ENCODE measurements around the gene KCNS1. TPM values are rescaled to one million over a fixed set of nuclear protein-coding genes. Genes with fewer than 3 reads are reported as not detected.

Gene KCNS1
- polyA plus RNA-seq, 1 donor (not counting 4 experiments of a cell fraction or from before 2014, with no cell fraction given), result 1.5 TPM

DNA sequence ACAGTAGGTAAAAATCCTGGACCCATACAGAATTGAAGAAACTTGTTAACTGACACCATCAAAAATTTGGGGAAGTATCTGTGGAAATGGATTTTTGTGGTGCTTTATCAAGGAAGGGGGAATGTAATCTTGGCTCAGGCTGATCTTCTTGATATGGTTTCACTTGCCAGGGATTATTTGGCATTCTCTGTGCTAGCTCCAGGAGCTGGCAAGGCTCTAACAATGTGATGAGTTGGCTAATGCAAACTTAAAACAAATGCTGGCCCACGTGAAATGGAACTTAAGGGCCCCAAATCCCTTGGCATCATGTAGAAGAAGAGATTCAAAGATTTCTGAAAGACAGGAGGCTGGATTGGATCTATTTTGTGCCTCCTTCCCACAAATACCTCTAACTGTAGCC lies 13.1 kb downstream of the KCNS1 start:
- no peaks in the 10 kb centered on the region for H4K20me1 ChIP-seq (ENCODE audit: control insufficient read depth, extremely low read depth, insufficient read depth, low read length)
- H3K4me1 ChIP-seq (ENCODE audit: control insufficient read depth, extremely low read depth, insufficient read depth, low read length), result peaks cover 15% of the 10 kb centered on the region
- H3K4me2 ChIP-seq (ENCODE audit: control insufficient read depth, extremely low read depth, insufficient read depth, low read depth, low read length), result peak overlapping the region; percentile 35
- H3K4me3 ChIP-seq (ENCODE audit: control insufficient read depth in 2 of 3, extremely low read depth in 1 of 3, insufficient read depth in 2 of 3, low read depth in 1 of 3, low read length in 3 of 3), result no peak overlapping the region
- peaks cover 0 to 1% of the 10 kb centered on the region in 2 experiments for H3K36me3 ChIP-seq (ENCODE audit: control insufficient read depth in 2 of 2, extremely low read depth in 1 of 2, insufficient read depth in 2 of 2, low read length in 2 of 2)
- no peak for TF ChIP-seq EZH2 (IDR thresholded peaks at IDR 0.05; ENCODE audit: low read length)
- TF ChIP-seq, protein P1, sequence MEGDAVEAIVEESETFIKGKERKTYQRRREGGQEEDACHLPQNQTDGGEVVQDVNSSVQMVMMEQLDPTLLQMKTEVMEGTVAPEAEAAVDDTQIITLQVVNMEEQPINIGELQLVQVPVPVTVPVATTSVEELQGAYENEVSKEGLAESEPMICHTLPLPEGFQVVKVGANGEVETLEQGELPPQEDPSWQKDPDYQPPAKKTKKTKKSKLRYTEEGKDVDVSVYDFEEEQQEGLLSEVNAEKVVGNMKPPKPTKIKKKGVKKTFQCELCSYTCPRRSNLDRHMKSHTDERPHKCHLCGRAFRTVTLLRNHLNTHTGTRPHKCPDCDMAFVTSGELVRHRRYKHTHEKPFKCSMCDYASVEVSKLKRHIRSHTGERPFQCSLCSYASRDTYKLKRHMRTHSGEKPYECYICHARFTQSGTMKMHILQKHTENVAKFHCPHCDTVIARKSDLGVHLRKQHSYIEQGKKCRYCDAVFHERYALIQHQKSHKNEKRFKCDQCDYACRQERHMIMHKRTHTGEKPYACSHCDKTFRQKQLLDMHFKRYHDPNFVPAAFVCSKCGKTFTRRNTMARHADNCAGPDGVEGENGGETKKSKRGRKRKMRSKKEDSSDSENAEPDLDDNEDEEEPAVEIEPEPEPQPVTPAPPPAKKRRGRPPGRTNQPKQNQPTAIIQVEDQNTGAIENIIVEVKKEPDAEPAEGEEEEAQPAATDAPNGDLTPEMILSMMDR (optimal IDR thresholded peaks at IDR 0.05 in 1 of 3, IDR thresholded peaks at IDR 0.05 in 1 of 3, conservative IDR thresholded peaks at IDR 0.05 in 1 of 3; ENCODE audit: extremely low read depth in 1 of 3, insufficient read depth in 2 of 3, low read length in 3 of 3), result no peak
- no peak for DNase-seq (ENCODE audit: low read depth, low spot score)
- H3K27ac ChIP-seq (ENCODE audit: control insufficient read depth, insufficient read depth, low read length), result peak overlapping the region; percentile 27
- H3K79me2 ChIP-seq (ENCODE audit: control insufficient read depth, insufficient read depth, low read length), result no peaks in the 10 kb centered on the region
- no peaks in the 10 kb centered on the region for H3K27me3 ChIP-seq (ENCODE audit: control insufficient read depth, extremely low read depth, insufficient read depth, low read length)
- no peaks in the 10 kb centered on the region for H3K9me3 ChIP-seq (ENCODE audit: control insufficient read depth, low read depth, low read length)
- no peak overlapping the region for H3K9ac ChIP-seq (ENCODE audit: control insufficient read depth, extremely low read depth, insufficient read depth, low read length)
- no peak overlapping the region for H2AFZ ChIP-seq (ENCODE audit: control insufficient read depth, low read length)
- H3K9me1 ChIP-seq (ENCODE audit: control insufficient read depth, extremely low read depth, insufficient read depth, low read length), result no peaks in the 10 kb centered on the region
- FAIRE-seq, result no peak
- dilution Hi-C loops (cut with MboI; ENCODE audit: extremely low pct_ligation_motif_present, low sequenced_read_pairs), result no loop called here

GRCh38 chr20:45087097-45087790 lies 13.7 kb downstream of the KCNS1 start:
- no peaks in the 10 kb centered on the region for H3K79me2 ChIP-seq (ENCODE audit: control insufficient read depth, insufficient read depth, low read length)
- H3K4me1 ChIP-seq (ENCODE audit: control insufficient read depth, extremely low read depth, insufficient read depth, low read length), result peaks cover 15% of the 10 kb centered on the region
- no peaks in the 10 kb centered on the region for H4K20me1 ChIP-seq (ENCODE audit: control insufficient read depth, extremely low read depth, insufficient read depth, low read length)
- H3K9me3 ChIP-seq (ENCODE audit: control insufficient read depth, low read depth, low read length), result no peaks in the 10 kb centered on the region
- DNase-seq (ENCODE audit: low read depth, low spot score), result no peak
- no peak for FAIRE-seq
- no peaks in the 10 kb centered on the region for H3K9me1 ChIP-seq (ENCODE audit: control insufficient read depth, extremely low read depth, insufficient read depth, low read length)
- no peaks in the 10 kb centered on the region for H3K27me3 ChIP-seq (ENCODE audit: control insufficient read depth, extremely low read depth, insufficient read depth, low read length)
- H3K4me3 ChIP-seq (ENCODE audit: control insufficient read depth in 2 of 3, extremely low read depth in 1 of 3, insufficient read depth in 2 of 3, low read depth in 1 of 3, low read length in 3 of 3), result no peak overlapping the region
- TF ChIP-seq EZH2 (IDR thresholded peaks at IDR 0.05; ENCODE audit: low read length), result no peak
- TF ChIP-seq, protein P1 (optimal IDR thresholded peaks at IDR 0.05 in 1 of 3, IDR thresholded peaks at IDR 0.05 in 1 of 3, conservative IDR thresholded peaks at IDR 0.05 in 1 of 3; ENCODE audit: extremely low read depth in 1 of 3, insufficient read depth in 2 of 3, low read length in 3 of 3), result no peak
- dilution Hi-C loops (cut with MboI; ENCODE audit: extremely low pct_ligation_motif_present, low sequenced_read_pairs), result no loop called here
- H3K4me2 ChIP-seq (ENCODE audit: control insufficient read depth, extremely low read depth, insufficient read depth, low read depth, low read length), result peak overlapping the region; percentile 35
- no peak overlapping the region for H2AFZ ChIP-seq (ENCODE audit: control insufficient read depth, low read length)
- H3K9ac ChIP-seq (ENCODE audit: control insufficient read depth, extremely low read depth, insufficient read depth, low read length), result no peak overlapping the region
- peak overlapping the region; percentile 27 for H3K27ac ChIP-seq (ENCODE audit: control insufficient read depth, insufficient read depth, low read length)
- peaks cover 0 to 1% of the 10 kb centered on the region in 2 experiments for H3K36me3 ChIP-seq (ENCODE audit: control insufficient read depth in 2 of 2, extremely low read depth in 1 of 2, insufficient read depth in 2 of 2, low read length in 2 of 2)
